ENCODE data around the gene DYNLL1. TPM values are rescaled to one million over a fixed set of nuclear protein-coding genes. Genes with fewer than 3 reads are reported as not detected.
A peak's percentile ranks its signal among the peaks of the same experiment; 100 is the strongest.
"Not testable (repeated sequence)": the region's sequence is repeated elsewhere in the genome, so short reads cannot be mapped to it uniquely, and the experiment has no call there.

The DYNLL1 gene
- total and polyA plus RNA-seq, 7 experiments from 2014 or later = 35.0 to 301 (median 75.5) TPM

DNA sequence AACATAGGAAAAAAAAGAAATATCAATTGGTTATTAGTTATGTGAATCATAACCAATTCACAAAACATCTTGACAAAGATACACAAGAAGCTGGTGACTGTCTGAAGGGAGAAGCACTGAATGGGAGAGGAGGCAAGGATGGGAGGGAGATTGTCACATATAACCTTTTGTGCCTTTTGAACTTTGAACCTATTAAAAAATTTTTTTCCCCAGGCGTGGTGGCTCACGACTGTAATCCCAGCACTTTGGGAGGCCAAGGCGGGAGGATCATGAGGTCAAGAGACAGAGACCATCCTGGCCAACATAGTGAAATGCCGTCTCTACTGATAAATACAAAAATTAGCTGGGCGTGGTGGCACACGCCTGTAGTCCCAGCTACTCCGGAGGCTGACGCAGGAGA lies 12.6 kb downstream of the DYNLL1 start:
- no peaks in the 10 kb centered on the region for H3K4me1 Mint-ChIP-seq
- no peaks in the 10 kb centered on the region for H3K9me3 Mint-ChIP-seq
- H3K4me3 Mint-ChIP-seq = no peak overlapping the region
- no peak overlapping the region for H3K27ac ChIP-seq (ENCODE audit: low read depth, low read length)
- H3K9me3 ChIP-seq (ENCODE audit: control insufficient read depth in 2 of 3, low read length in 3 of 3) = no peaks in the 10 kb centered on the region
- H3K4me3 ChIP-seq (ENCODE audit: low read length) = no peak overlapping the region
- H3K27me3 Mint-ChIP-seq = no peaks in the 10 kb centered on the region
- H3K36me3 Mint-ChIP-seq = peaks cover 3 to 34% (median 13%) of the 10 kb centered on the region in 5 donors
- POLR2A ChIA-PET = interaction anchor here (0.6 to 1.1 kb wide), 2 partner anchors 13 to 1954 kb away, joined by 3 to 4 read pairs; partner anchors contain the start of gene DYNLL1
- no peaks in the 10 kb centered on the region for H3K27me3 ChIP-seq (ENCODE audit: control insufficient read depth in 2 of 2, insufficient read depth in 2 of 2, low read length in 2 of 2)
- peaks cover 0 to 46% (median under 1%) of the 10 kb centered on the region in 3 experiments for H3K36me3 ChIP-seq (ENCODE audit: control insufficient read depth in 2 of 3, insufficient read depth in 3 of 3, low read length in 3 of 3)
- DNase-seq (no peak), ATAC-seq (no peak)
- CTCF ChIA-PET = no interaction called here
- H3K4me1 ChIP-seq (ENCODE audit: control insufficient read depth in 2 of 2, insufficient read depth in 2 of 2, low read length in 2 of 2) = no peaks in the 10 kb centered on the region
- no peak overlapping the region for H3K27ac Mint-ChIP-seq
- intact Hi-C loops (cut with micrococcal nuclease) = no loop called here

GRCh38 chr12:120514002-120514401 lies 18.1 kb downstream of the DYNLL1 start:
- ATAC-seq = no peak
- Histone ChIP-seq H3K9me3 (ENCODE audit: control insufficient read depth in 2 of 3, low read length in 3 of 3) (no peaks in the 10 kb centered on the region), H3K4me1 (ENCODE audit: control insufficient read depth in 2 of 2, insufficient read depth in 2 of 2, low read length in 2 of 2) (no peaks in the 10 kb centered on the region), H3K4me3 (ENCODE audit: low read length) (no peak overlapping the region), H3K27me3 (ENCODE audit: control insufficient read depth in 2 of 2, insufficient read depth in 2 of 2, low read length in 2 of 2) (no peaks in the 10 kb centered on the region), H3K36me3 (ENCODE audit: control insufficient read depth in 2 of 3, insufficient read depth in 3 of 3, low read length in 3 of 3) (peaks cover 0 to 46% (median 5%) of the 10 kb centered on the region in 3 experiments), H3K27ac (ENCODE audit: low read depth, low read length) (no peak overlapping the region)
- CTCF ChIA-PET = no interaction called here
- Mint-ChIP-seq H3K9me3 (no peaks in the 10 kb centered on the region), H3K27ac (no peak overlapping the region), H3K36me3 (peaks cover 3 to 25% (median 19%) of the 10 kb centered on the region in 5 donors), H3K4me1 (no peaks in the 10 kb centered on the region), H3K4me3 (no peak overlapping the region), H3K27me3 (no peaks in the 10 kb centered on the region)
- intact Hi-C loops (cut with micrococcal nuclease) = no loop called here
- no peak for DNase-seq
- POLR2A ChIA-PET = interaction anchor here (1.2 kb wide), 1 partner anchor 18 kb away, joined by 4 read pairs; no protein-coding TSS in a partner anchor

DNA sequence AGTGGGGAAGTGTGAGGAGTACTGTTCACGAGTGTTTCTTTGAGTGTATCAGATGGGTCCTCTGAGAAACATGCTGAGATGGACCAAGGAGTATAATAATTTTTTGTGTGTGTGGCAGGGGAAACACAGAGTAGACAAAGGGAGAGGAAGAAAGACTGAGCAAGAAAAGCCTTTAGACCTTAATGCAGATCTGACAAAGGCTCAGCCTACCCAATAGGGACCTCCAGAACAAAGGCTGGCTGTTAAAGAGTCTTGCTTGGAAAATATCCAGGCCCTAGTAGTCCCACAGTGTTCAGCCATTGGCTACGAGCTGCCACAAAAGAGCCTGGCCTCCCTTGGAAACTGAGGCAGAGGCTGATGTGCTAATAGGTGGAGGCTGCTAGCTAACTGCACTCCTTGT lies 19.6 kb downstream of the DYNLL1 start:
- H3K9me3 Mint-ChIP-seq = no peaks in the 10 kb centered on the region
- H3K4me1 Mint-ChIP-seq = no peaks in the 10 kb centered on the region
- Histone ChIP-seq H3K36me3 (ENCODE audit: control insufficient read depth in 2 of 3, insufficient read depth in 3 of 3, low read length in 3 of 3) (peaks cover 0 to 36% (median 5%) of the 10 kb centered on the region in 3 experiments), H3K4me1 (ENCODE audit: control insufficient read depth in 2 of 2, insufficient read depth in 2 of 2, low read length in 2 of 2) (no peaks in the 10 kb centered on the region), H3K27me3 (ENCODE audit: control insufficient read depth in 2 of 2, insufficient read depth in 2 of 2, low read length in 2 of 2) (no peaks in the 10 kb centered on the region), H3K4me3 (ENCODE audit: low read length) (no peak overlapping the region), H3K9me3 (ENCODE audit: control insufficient read depth in 2 of 3, low read length in 3 of 3) (no peaks in the 10 kb centered on the region), H3K27ac (ENCODE audit: low read depth, low read length) (no peak overlapping the region)
- CTCF ChIA-PET = no interaction called here
- no peak overlapping the region for H3K4me3 Mint-ChIP-seq
- ATAC-seq = no peak
- DNase-seq = no peak
- POLR2A ChIA-PET = no interaction called here
- H3K27me3 Mint-ChIP-seq = no peaks in the 10 kb centered on the region
- peaks cover 0 to 17% (median 14%) of the 10 kb centered on the region in 5 donors for H3K36me3 Mint-ChIP-seq
- intact Hi-C loops (cut with micrococcal nuclease) = no loop called here
- peak overlapping the region in 1 of 9 donors; percentile 32 for H3K27ac Mint-ChIP-seq

GRCh38 chr12:120519324-120519723 lies 23.4 kb downstream of the DYNLL1 start:
- POLR2A ChIA-PET = interaction anchor here (0.7 kb wide), 1 partner anchor 31 kb away, joined by 3 read pairs; no protein-coding TSS in a partner anchor
- H3K9me3 Mint-ChIP-seq; ATAC-seq; H3K4me1 ChIP-seq (ENCODE audit: control insufficient read depth in 2 of 2, insufficient read depth in 2 of 2, low read length in 2 of 2); H3K27ac Mint-ChIP-seq; H3K27me3 ChIP-seq (ENCODE audit: control insufficient read depth in 2 of 2, insufficient read depth in 2 of 2, low read length in 2 of 2); H3K4me3 ChIP-seq (ENCODE audit: low read length); H3K27ac ChIP-seq (ENCODE audit: low read depth, low read length); H3K4me1 Mint-ChIP-seq; intact Hi-C loops (cut with micrococcal nuclease); DNase-seq; H3K9me3 ChIP-seq (ENCODE audit: control insufficient read depth in 2 of 3, low read length in 3 of 3); CTCF ChIA-PET; H3K4me3 Mint-ChIP-seq; H3K27me3 Mint-ChIP-seq: not testable (repeated sequence)
- H3K36me3 Mint-ChIP-seq = peaks cover 0 to 16% (median 12%) of the 10 kb centered on the region in 5 donors
- H3K36me3 ChIP-seq (ENCODE audit: control insufficient read depth in 2 of 3, insufficient read depth in 3 of 3, low read length in 3 of 3) = peaks cover 0 to 27% (median 5%) of the 10 kb centered on the region in 3 experiments

DNA sequence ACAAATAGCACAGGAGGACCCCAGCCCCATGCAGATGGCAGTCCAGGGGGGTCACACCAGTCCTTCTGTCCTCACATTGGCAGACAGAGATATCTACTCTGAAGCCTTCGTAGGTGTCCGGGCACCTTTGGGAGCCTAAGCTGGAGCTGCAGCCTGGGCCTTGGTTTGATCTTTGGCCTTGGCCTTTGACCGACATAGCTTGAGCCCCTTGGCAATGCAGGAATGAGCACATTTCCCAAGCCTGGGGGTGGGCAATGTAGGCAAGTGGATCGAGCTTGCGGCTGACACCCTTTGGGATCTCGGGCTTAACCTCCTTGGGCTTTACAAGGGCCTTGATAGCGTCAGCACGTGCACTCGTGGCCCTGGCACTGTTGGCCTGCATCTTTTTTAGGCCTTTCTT lies 26.7 kb downstream of the DYNLL1 start:
- no peaks in the 10 kb centered on the region for H3K27me3 ChIP-seq (ENCODE audit: control insufficient read depth in 2 of 2, insufficient read depth in 2 of 2, low read length in 2 of 2)
- POLR2A ChIA-PET = no interaction called here

DNA sequence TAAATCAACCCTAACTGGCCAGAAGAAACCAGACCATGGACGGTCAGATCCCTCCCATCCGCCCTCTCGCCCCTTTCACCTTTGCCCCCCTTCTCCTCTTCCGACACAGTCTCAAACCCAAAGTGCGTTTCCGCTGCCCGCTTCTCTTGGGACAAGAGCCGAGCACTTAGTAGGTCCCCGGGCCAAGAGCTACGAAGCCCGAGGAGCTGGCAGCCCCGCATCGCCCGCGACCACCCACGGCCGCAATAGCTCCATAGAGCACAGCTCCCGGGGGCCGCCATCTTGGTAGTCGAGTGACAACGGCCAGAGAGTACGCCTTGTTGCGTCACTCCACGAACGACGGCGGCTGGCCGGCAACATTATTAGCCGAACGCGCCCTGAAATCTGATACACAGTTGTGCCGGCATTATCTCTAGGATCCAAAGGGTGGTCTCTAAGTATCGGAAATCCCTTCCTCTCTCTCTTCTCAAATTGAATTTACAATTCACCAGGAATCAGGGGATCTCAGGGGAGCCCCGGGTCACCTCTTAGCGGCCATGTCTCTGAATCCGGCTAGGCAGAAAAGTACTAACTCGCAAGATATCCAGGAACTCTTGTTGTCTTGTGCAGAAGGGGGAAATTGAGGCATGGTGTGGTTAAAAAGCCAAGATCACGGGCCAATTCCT lies 33.1 kb downstream of the DYNLL1 start, which contains the start of gene COQ5:
COQ5 (minus strand) TSS at position 298 of the 665 bp plus-strand sequence; CDS start at position 281, 17 bp downstream.
- Histone ChIP-seq H3K27me3 (ENCODE audit: control insufficient read depth in 2 of 2, insufficient read depth in 2 of 2, low read length in 2 of 2) (no peaks in the 10 kb centered on the region), H3K4me1 (ENCODE audit: control insufficient read depth in 2 of 2, insufficient read depth in 2 of 2, low read length in 2 of 2) (no peaks in the 10 kb centered on the region), H3K9me3 (ENCODE audit: control insufficient read depth in 2 of 3, low read length in 3 of 3) (no peaks in the 10 kb centered on the region), H3K36me3 (ENCODE audit: control insufficient read depth in 2 of 3, insufficient read depth in 3 of 3, low read length in 3 of 3) (peaks cover 0 to 4% (median 0%) of the 10 kb centered on the region in 3 experiments), H3K27ac (ENCODE audit: low read depth, low read length) (peak within 1 kb of the TSS; percentile 88), H3K4me3 (ENCODE audit: low read length) (peak within 1 kb of the TSS; percentile 75)
- POLR2A ChIA-PET = interaction anchor here (0.6 to 1.8 kb wide), 10 partner anchors 9 to 417 kb away, joined by 3 to 14 read pairs (median 4); partner anchors contain the start of genes DYNLL1, POP5, RNU4-1 and SRSF9
- peaks cover 0 to 2% (median 0%) of the 10 kb centered on the region in 11 donors for H3K9me3 Mint-ChIP-seq
- H3K4me1 Mint-ChIP-seq = peaks cover 10 to 30% (median 23%) of the 10 kb centered on the region in 7 donors
- peak within 1 kb of the TSS; percentile 96 to 100 (median 98) for H3K27ac Mint-ChIP-seq
- no peaks in the 10 kb centered on the region for H3K27me3 Mint-ChIP-seq
- peaks cover 0 to 8% (median 0%) of the 10 kb centered on the region in 5 donors for H3K36me3 Mint-ChIP-seq
- H3K4me3 Mint-ChIP-seq = peak within 1 kb of the TSS; percentile 93 to 100 (median 99)
- CTCF ChIA-PET = interaction anchor here (0.9 to 1.2 kb wide), 3 partner anchors 30 to 1595 kb away, joined by 3 to 4 read pairs (median 3); no protein-coding TSS in a partner anchor
- intact Hi-C loops (cut with micrococcal nuclease) = loop anchor here (1.0 to 5.0 kb wide), 5 partner anchors 33 to 212 kb away; partner anchors contain the start of genes DYNLL1 (in 2 of the 2), MLEC (in 1 of the 2), POP5 (in 1 of the 2) and SRSF9 (in 1 of the 2)
- ATAC-seq (peak; percentile 97), DNase-seq (peak; percentile 64 to 83 (median 80))

More for the DNA sequence above, 26.7 kb downstream of the DYNLL1 start:
- Histone ChIP-seq H3K9me3 (ENCODE audit: control insufficient read depth in 2 of 3, low read length in 3 of 3) (no peaks in the 10 kb centered on the region), H3K4me3 (ENCODE audit: low read length) (no peak overlapping the region), H3K4me1 (ENCODE audit: control insufficient read depth in 2 of 2, insufficient read depth in 2 of 2, low read length in 2 of 2) (no peaks in the 10 kb centered on the region), H3K27ac (ENCODE audit: low read depth, low read length) (no peak overlapping the region), H3K36me3 (ENCODE audit: control insufficient read depth in 2 of 3, insufficient read depth in 3 of 3, low read length in 3 of 3) (peaks cover 0 to 8% (median 0%) of the 10 kb centered on the region in 3 experiments)
- Mint-ChIP-seq H3K36me3 (peaks cover 0 to 7% (median 4%) of the 10 kb centered on the region in 5 donors), H3K27ac (no peak overlapping the region), H3K27me3 (no peaks in the 10 kb centered on the region), H3K9me3 (no peaks in the 10 kb centered on the region), H3K4me1 (peaks cover 5 to 6% (median 5%) of the 10 kb centered on the region in 7 donors), H3K4me3 (no peak overlapping the region)
- no peak for DNase-seq
- intact Hi-C loops (cut with micrococcal nuclease) = no loop called here
- CTCF ChIA-PET = interaction anchor here (0.6 kb wide), 1 partner anchor 14 kb away, joined by 7 read pairs; no protein-coding TSS in a partner anchor
- ATAC-seq = no peak

All from naive thymus-derived CD4-positive, alpha-beta T cell (primary cell).